SH-SY5Y (cell line): Measurements from ENCODE around the gene TMEM254.

Source experiments
- GATA2 ChIP-seq: IDR thresholded peaks from 2 replicates; pipeline ENCODE4 v1.6.1; 2011; ENCODE audit warnings: mild to moderate bottlenecking, low read depth, low read length
- GATA3 ChIP-seq: IDR thresholded peaks from 2 replicates; pipeline ENCODE4 v1.6.1; 2011; ENCODE audit warnings: low read depth, mild to moderate bottlenecking, low read length, moderate library complexity

DNA sequence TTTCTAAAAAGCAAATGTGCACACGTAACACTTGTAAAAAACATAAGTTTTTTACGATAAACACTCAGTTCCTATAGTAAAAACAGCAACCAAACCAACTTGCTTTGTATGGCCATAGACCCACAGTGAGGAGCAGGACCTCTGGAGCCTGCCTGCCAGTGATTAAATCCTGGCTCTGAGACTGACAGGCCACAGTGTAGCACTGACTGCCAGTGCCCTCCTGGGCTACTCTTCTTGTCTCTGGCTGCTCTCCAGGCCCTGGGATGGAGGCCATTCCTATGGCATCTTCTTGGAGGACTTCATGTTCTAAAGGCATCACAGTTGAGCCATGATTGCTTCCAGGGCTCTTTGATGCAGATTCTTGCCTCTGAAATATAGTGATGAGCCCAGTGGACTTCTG lies 22.7 kb upstream of the TMEM254 start:
- no peak for TF ChIP-seq GATA2
- TF ChIP-seq GATA3: no peak
